ENCODE data around the gene PAK6.

The PAK6 gene

DNA sequence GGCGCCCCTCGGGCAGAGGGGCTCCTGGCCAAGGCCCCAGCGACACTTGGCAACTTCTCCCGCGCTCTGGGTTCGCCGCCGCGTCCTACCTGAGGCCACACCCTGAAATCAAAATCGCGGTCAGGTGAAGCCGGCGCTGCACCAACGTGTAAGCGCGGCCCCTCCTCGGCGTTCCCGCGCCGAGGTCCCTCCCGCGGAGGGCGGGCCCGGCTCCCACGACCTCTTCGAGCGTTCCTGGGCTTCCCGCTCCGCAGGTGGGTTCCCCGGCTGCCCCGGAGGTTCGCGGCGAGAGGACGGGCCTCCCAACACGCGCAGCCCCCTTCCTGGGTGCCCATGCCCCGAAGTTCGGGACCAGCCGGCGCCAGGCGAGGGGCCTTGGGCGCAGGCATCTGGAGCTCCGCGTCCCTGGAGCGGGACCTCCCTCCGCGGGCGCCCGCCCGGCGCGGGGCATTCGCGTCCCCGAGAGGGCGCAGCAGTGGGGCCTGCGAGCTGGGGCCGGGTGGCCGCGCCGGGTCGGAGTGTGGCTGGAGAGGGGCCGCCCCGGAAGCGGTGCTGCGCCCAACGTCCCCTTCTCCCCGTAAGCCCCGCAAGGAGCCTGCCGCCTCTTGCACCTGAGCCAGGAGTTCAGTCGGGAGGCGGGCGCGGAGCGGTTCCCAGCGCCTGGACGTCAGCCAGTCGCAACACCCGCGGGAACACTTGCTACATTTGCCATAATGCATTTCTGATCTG lies 13.7 kb downstream of the PAK6 start:
- peak overlapping the region; percentile 32 for H3K4me3 ChIP-seq (ENCODE audit: low read length)
- DNase-seq (ENCODE audit: low read depth, low spot score), result no peak

- peak overlapping the region; percentile 32 for H3K4me3 ChIP-seq (ENCODE audit: low read length)
- DNase-seq (ENCODE audit: low read depth, low spot score), result no peak
Observed at GRCh38 chr15:40253167-40253790, 14.4 kb downstream of the PAK6 start.

GRCh38 chr15:40254452-40254851 lies 15.6 kb downstream of the PAK6 start:
- no peak overlapping the region for H3K4me3 ChIP-seq (ENCODE audit: low read length)
- DNase-seq (ENCODE audit: low read depth, low spot score), result no peak

DNA sequence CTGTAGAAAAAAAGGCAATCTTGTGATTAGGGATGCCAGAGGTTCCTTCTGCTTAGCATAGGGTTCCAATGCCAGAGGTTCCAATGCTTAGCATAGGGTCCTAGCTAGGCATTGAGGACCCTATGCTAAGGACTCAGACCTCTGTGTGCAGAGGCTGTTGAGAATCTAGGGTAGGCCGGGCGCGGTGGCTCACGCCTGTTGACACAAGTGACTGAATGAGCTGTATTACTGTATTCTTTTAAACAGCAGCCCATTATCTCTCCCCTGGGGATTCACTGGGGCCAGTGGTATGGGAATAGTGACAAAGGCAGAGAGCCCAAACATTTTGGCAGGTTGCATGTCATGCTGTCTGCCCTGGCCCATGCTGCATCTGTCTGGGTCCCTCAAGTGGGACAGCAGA lies 16.2 kb downstream of the PAK6 start:
- H3K4me3 ChIP-seq (ENCODE audit: low read length), result no peak overlapping the region
- DNase-seq (ENCODE audit: low read depth, low spot score), result no peak

DNA sequence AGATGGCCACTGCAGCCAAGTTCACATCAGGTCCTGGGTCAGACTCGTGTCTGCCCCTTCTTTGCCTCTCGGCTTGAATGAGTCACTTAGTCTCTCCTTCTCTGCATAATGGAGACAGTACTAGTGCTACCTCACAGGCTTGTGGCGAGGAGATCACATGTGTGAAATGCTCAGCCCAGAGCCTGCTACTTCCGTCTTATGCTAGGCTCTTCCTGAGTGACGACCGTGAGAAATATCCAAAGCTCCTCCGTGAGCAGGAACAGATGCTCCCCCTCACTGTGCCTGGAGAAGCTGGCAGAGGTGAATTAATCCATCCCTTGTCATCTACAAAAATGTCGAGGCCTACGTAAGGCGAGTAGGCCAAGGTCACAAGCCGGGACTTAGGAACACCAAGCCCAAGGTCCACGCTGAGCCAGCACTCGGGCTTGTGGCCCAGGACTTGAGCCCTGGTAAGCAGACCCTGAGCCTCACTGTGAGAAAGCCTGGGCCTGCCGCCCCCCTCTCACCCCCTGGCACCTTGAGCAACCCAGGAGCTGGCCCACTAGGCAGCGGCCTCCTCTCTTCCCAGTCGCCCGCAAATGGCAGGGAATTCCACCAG lies 17.9 kb downstream of the PAK6 start:
- H3K4me3 ChIP-seq (ENCODE audit: low read length), result no peak overlapping the region
- DNase-seq (ENCODE audit: low read depth, low spot score), result no peak

GRCh38 chr15:40257656-40258450 lies 19.0 kb downstream of the PAK6 start:
- DNase-seq (ENCODE audit: low read depth, low spot score), result no peak

GRCh38 chr15:40258544-40258943 lies 19.7 kb downstream of the PAK6 start:
- DNase-seq (ENCODE audit: low read depth, low spot score), result no peak
- H3K4me3 ChIP-seq (ENCODE audit: low read length), result no peak overlapping the region

More at GRCh38 chr15:40257656-40258450, 19.0 kb downstream of the PAK6 start:
- H3K4me3 ChIP-seq (ENCODE audit: low read length), result no peak overlapping the region

DNA sequence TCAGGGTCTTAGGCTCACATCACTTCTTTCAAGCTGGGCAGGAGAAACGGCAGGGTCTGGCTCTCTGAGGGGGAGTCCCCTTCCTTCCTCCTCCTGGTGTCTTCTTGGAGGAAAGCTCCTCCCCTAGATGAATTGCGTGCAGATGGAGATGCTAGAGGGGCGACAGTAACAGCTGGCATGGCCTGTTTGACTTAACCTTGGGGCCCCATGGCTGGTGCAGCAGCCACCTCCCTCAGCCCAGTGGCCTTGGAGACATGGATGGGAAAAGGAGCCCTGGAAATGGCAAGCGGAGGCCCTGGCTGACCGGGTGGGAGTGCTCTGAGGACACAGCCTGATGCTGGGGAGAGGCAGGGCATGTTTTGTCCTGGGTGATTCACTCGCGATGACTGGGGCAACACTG lies 20.2 kb downstream of the PAK6 start:
- DNase-seq (ENCODE audit: low read depth, low spot score), result no peak
- no peak overlapping the region for H3K4me3 ChIP-seq (ENCODE audit: low read length)

GRCh38 chr15:40263024-40263754 lies 24.3 kb downstream of the PAK6 start:
- no peak for DNase-seq (ENCODE audit: low read depth, low spot score)
- no peak overlapping the region for H3K4me3 ChIP-seq (ENCODE audit: low read length)

- no peak for DNase-seq (ENCODE audit: low read depth, low spot score)
- no peak overlapping the region for H3K4me3 ChIP-seq (ENCODE audit: low read length)
Observed at GRCh38 chr15:40264321-40265153, 25.7 kb downstream of the PAK6 start.

- H3K4me3 ChIP-seq (ENCODE audit: low read length), result no peak overlapping the region
- no peak for DNase-seq (ENCODE audit: low read depth, low spot score)
Observed at GRCh38 chr15:40265355-40265754, 26.5 kb downstream of the PAK6 start.

- no peak overlapping the region for H3K4me3 ChIP-seq (ENCODE audit: low read length)
- DNase-seq (ENCODE audit: low read depth, low spot score), result no peak
Observed at GRCh38 chr15:40265875-40266274, 27.0 kb downstream of the PAK6 start.

DNA sequence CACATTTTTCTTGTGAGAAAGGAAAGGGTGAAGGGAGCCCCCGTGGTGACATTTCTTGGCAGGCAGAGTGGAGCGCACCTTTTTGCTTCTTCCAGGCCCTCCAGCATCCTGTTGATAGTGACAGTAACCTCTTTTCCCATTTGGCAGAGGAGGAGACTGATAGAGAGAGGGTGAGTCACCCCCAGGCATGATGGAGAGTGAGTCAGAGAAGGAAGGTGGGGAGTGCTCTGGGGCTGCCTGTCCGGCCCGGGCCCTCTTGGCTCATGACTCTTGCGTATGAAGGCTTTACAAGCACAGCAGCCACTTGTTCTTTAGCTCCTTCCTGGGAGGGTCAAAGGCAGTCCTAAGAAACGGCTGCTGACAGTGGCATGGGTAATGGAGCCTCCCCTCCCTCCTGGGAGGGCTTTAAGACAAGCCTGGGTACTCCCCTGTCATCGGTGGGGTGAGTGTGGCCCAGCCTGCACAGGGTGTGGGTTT lies 28.0 kb downstream of the PAK6 start:
- DNase-seq (ENCODE audit: low read depth, low spot score), result no peak
- no peak overlapping the region for H3K4me3 ChIP-seq (ENCODE audit: low read length)

- H3K4me3 ChIP-seq (ENCODE audit: low read length), result no peak overlapping the region
- no peak for DNase-seq (ENCODE audit: low read depth, low spot score)
Observed at GRCh38 chr15:40267670-40268069, 28.8 kb downstream of the PAK6 start.

GRCh38 chr15:40269604-40270003 lies 30.7 kb downstream of the PAK6 start:
- no peak for DNase-seq (ENCODE audit: low read depth, low spot score)
- no peak overlapping the region for H3K4me3 ChIP-seq (ENCODE audit: low read length)

DNA sequence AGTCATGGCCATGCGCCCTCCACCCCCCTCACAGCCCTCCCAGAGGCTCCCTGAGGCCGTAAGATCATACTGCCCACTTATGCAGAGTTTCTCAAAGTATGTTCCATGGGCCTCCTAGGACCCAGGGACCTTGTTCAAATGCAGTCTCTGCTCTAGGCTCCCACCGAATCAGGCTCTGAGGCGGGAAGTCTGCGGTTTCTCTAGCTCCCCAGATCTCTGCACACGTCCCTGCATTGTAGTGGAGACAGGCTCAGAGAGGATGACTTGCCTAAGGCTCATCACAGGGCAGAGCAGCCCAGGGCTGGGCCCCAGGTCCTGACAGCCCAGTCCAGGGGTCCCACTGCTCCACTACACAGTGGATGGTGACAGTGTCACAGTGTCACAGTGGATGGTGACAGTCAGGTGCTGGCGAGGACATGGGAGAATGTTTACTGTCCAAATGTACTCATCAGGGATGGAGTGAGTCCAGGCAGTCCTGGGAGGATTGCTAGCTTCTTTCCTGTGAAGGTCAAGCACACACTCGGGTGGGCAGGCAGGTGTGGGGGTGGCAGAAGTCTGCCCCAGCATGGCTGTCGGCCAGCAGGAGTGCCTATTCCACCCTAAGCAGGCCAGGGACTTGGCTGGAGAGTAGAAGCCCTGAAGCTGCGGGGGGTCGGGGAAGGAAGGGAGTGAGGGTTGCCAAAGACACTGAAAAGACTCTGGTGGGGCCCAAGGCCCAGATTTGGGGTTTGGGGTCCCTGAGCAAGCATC lies 31.6 kb downstream of the PAK6 start:
- no peak overlapping the region for H3K4me3 ChIP-seq (ENCODE audit: low read length)
- DNase-seq (ENCODE audit: low read depth, low spot score), result peak; percentile 27

DNA sequence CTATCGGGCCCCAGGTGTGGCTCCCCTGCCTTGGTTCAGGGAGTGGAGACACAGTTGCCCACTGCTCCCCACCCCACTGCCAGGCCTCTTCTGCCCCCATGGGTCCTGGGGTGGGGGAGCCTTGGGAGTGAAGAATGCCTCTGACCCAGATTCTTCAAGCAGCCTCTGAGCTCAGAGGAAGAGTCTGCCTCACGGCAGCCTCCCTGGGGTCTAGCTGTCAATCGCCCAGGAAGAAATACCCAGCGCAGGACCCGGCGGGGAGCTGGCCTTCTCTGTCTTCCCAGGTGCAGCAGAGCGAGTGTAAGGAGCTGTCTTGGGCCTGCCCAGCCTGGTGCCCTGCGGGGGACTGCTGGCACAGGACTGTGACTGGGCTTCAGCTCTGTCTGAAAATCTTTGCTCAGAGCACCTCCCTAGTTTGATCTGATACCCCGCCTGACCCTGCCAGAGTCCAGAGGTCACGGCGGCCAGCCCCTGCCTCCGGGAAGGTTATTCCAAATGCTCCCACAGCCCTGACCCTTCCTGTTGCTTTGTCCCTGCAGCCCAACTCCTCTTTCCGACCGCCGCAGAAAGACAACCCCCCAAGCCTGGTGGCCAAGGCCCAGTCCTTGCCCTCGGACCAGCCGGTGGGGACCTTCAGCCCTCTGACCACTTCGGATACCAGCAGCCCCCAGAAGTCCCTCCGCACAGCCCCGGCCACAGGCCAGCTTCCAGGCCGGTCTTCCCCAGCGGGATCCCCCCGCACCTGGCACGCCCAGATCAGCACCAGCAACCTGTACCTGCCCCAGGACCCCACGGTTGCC lies 33.0 kb downstream of the PAK6 start:
- no peak for DNase-seq (ENCODE audit: low read depth, low spot score)
- no peak overlapping the region for H3K4me3 ChIP-seq (ENCODE audit: low read length)

Measured in Jurkat, Clone E6-1 (cell line).